ENCODE measurements around the gene ADAMTS10.
"Not testable (repeated sequence)": the region's sequence is repeated elsewhere in the genome, so short reads cannot be mapped to it uniquely, and the experiment has no call there.

Gene ADAMTS10

GRCh38 chr19:8557642-8558238, 52.8 kb downstream of the ADAMTS10 start:
- DNase-seq, result no peak

DNA sequence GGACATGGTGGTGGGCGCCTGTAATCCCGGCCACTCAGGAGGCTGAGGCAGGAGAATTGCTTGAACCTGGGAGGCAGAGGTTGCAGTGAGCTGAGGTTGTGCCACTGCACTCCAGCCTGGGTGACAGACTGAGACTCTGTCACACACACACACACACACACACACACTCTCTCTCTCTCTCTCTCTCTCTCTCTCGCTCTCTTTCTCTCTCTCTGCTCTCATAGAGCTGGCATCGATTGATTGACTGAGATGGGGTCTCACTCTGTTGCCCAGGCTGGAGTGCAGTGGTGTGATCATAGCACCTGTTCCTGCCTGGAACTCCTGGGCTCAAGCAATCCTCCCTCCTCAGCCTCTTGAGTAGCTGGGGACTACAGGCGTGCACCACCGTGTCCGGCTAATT, 56.8 kb downstream of the ADAMTS10 start:
- not testable (repeated sequence) for DNase-seq

- no peak for DNase-seq
These were observed 57.7 kb downstream of the ADAMTS10 start for GRCh38 chr19:8552810-8553209.

- no peak for DNase-seq
These were observed 60.4 kb downstream of the ADAMTS10 start for GRCh38 chr19:8550070-8550469.

- no peak for DNase-seq
These were observed 64.8 kb downstream of the ADAMTS10 start for GRCh38 chr19:8545743-8546142.

GRCh38 chr19:8544168-8544567, 66.3 kb downstream of the ADAMTS10 start:
- DNase-seq, result no peak

DNA sequence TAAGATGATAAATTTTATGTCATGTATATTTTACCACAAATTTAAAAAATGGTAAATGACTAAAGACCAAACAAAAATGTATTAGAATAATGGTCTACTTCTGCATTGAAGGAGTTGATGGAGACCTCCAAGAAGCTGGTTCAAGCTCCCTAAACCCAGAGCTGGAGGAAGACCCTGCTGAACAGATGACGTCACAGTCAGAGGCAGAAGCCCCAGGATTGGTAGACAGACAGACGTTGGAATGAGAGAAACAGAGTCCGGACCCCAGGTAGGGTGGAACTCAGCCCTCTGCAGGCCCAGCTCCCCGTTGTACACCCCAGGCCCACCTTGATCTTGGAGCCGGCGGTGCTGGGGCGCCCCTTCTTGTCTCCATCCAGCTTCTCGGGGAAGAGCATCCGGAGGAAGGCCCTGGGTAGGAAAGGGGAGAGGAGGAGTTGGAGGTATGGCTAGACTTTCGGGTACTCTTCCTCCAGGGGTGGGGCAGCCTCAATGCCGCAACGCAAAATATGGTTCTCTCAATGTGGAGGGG, 70.8 kb downstream of the ADAMTS10 start:
- no peak for DNase-seq

DNA sequence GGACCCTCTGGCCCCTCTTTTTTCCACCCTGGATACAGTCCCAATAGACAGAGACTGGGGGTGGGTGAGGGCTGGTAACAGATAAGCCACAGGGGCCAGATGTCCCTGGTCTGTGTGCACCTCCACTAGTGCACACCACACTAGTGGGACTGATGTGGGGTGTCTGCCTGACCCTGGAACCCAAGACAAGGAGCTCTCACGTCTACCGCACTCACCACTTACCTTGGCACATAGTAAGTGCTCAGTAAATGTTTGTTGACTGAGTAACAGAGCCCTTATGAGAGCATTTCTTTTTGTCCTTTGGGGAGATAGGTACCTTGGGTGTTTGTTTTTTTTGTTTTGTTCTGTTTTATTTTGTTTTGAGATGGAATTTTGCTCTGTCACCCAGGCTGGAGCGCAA, 73.4 kb downstream of the ADAMTS10 start:
- DNase-seq, result no peak

DNA sequence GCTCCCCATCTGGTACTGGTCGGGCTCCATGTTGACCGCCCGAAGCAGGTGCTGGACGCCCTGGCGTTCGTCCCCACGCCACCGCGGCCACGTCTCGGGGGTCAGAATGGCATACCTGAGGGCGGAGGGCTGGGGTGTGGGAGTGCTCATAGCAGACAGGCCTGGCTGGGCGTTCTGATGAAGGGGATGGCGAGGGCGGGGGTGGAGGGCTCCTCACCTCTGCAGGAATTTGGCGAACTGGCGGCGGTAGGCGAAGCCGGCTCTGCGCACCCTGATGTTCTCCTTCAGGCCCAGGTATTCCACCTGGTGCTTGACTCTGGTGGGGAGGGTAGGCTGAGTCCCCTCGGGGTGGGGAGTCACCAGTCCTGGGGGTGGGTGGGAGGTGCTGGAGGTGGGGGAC, 74.2 kb downstream of the ADAMTS10 start:
- no peak for DNase-seq

GRCh38 chr19:8532225-8532624, 78.3 kb downstream of the ADAMTS10 start:
- DNase-seq, result no peak

DNA sequence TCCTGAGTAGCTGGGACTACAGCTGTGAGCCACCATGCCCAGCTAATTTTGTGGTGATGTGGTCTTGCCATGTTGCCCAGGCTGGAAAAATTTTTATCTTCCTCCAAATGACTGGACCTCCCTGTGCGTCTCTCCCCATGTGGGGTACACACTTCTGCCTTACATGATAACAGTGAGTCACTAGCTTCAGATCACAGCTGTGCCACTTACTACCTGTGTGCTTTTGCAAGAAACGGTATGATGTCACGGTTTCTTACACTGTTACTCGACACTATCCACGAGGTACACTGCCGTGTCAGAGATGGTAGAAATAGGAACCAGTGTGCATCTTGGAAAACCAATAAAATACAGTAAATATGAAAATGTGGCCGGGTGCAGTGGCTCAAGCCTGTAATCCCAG, 79.0 kb downstream of the ADAMTS10 start:
- no peak for DNase-seq
